Type B pancreatic cell (in vitro differentiated cells): ENCODE results near the gene PRMT5. TPM values are rescaled to one million over a fixed set of nuclear protein-coding genes. Genes with fewer than 3 reads are reported as not detected.
"Not testable (repeated sequence)": the region's sequence is repeated elsewhere in the genome, so short reads cannot be mapped to it uniquely, and the experiment has no call there.

Source experiments
- DNase-seq: peaks from one replicate; pipeline ENCODE4 v3.0.0; 2021; ENCODE audit warnings: mixed read lengths; ENCODE audit not compliant: unreplicated experiment; ENCODE audit errors: extremely low spot score
- H3K27ac Mint-ChIP-seq: 2 replicates; pipeline ENCODE4 v1.8.0; 2021; ENCODE audit warnings: mild to moderate bottlenecking, mixed read lengths
- H3K27me3 Mint-ChIP-seq: 2 replicates; pipeline ENCODE4 v1.8.0; 2021; ENCODE audit warnings: mixed read lengths
- H3K36me3 Mint-ChIP-seq: 2 replicates; pipeline ENCODE4 v1.8.0; 2021; ENCODE audit warnings: mixed read lengths
- H3K4me1 Mint-ChIP-seq: one replicate; pipeline ENCODE4 v1.8.0; 2021; ENCODE audit warnings: mixed read lengths; ENCODE audit not compliant: unreplicated experiment
- H3K4me3 Mint-ChIP-seq: 2 replicates; pipeline ENCODE4 v1.8.0; 2021; ENCODE audit warnings: mild to moderate bottlenecking, mixed read lengths
- H3K9me3 Mint-ChIP-seq: 2 replicates; pipeline ENCODE4 v1.8.0; 2021; ENCODE audit warnings: mixed read lengths
- CTCF ChIP-seq: fragments of 200-600 bp; sonication (generic); conservative IDR thresholded peaks from 2 replicates; pipeline ENCODE4 v1.5.0; 2021; ENCODE audit warnings: antibody characterized with exemption, mild to moderate bottlenecking
- total RNA-seq: library from RNA; stranded (reverse); gene quantifications from 2 replicates; pipeline ENCODE4 v1.2.1, GENCODE V29; 2021; ENCODE audit warnings: low replicate concordance

The PRMT5 gene
- total RNA-seq, 1 donor from 2014 or later = 134 TPM

- no peak for TF ChIP-seq CTCF
- H3K4me3 Mint-ChIP-seq = peak within 1 kb of the TSS; percentile 97
- H3K9me3 Mint-ChIP-seq = no peaks in the 10 kb centered on the region
- peaks cover 28% of the 10 kb centered on the region for H3K4me1 Mint-ChIP-seq
- H3K36me3 Mint-ChIP-seq = peaks cover 38% of the 10 kb centered on the region
- H3K27ac Mint-ChIP-seq = peak within 1 kb of the TSS; percentile 100
- peak; percentile 99 for DNase-seq
- H3K27me3 Mint-ChIP-seq = peaks cover 4% of the 10 kb centered on the region
Measured at GRCh38 chr14:22918804-22919600, 10.2 kb downstream of the PRMT5 start, which contains the start of gene RBM23. RBM23 (minus strand) TSS chr14:22919149.

- Mint-ChIP-seq H3K27me3 (peaks cover 4% of the 10 kb centered on the region), H3K27ac (no peak overlapping the region), H3K4me3 (peak overlapping the region; percentile 22), H3K9me3 (no peaks in the 10 kb centered on the region), H3K36me3 (peaks cover 25% of the 10 kb centered on the region), H3K4me1 (peaks cover 33% of the 10 kb centered on the region)
- TF ChIP-seq CTCF = no peak
- no peak for DNase-seq
Measured at GRCh38 chr14:22915886-22916521, 13.2 kb downstream of the PRMT5 start.

GRCh38 chr14:22914836-22915235 lies 14.3 kb downstream of the PRMT5 start:
- not testable (repeated sequence) for H3K9me3 Mint-ChIP-seq, H3K27me3 Mint-ChIP-seq, DNase-seq, H3K4me3 Mint-ChIP-seq, H3K27ac Mint-ChIP-seq
- Mint-ChIP-seq H3K36me3 (peaks cover 21% of the 10 kb centered on the region), H3K4me1 (peaks cover 28% of the 10 kb centered on the region)

- peaks cover 5% of the 10 kb centered on the region for H3K4me1 Mint-ChIP-seq
Measured at GRCh38 chr14:22910916-22911315, 18.3 kb downstream of the PRMT5 start.

GRCh38 chr14:22908601-22909000 lies 20.6 kb downstream of the PRMT5 start:
- H3K27me3 Mint-ChIP-seq = no peaks in the 10 kb centered on the region
- peaks cover 5% of the 10 kb centered on the region for H3K4me1 Mint-ChIP-seq
- TF ChIP-seq CTCF = no peak
- DNase-seq = no peak
- no peak overlapping the region for H3K4me3 Mint-ChIP-seq
- peaks cover 35% of the 10 kb centered on the region for H3K36me3 Mint-ChIP-seq
- H3K27ac Mint-ChIP-seq = no peak overlapping the region
- H3K9me3 Mint-ChIP-seq = no peaks in the 10 kb centered on the region

More at GRCh38 chr14:22910916-22911315, 18.3 kb downstream of the PRMT5 start:
- no peak for TF ChIP-seq CTCF
- no peak overlapping the region for H3K4me3 Mint-ChIP-seq
- DNase-seq = no peak
- H3K27me3 Mint-ChIP-seq = no peaks in the 10 kb centered on the region
- H3K9me3 Mint-ChIP-seq = no peaks in the 10 kb centered on the region
- no peak overlapping the region for H3K27ac Mint-ChIP-seq
- H3K36me3 Mint-ChIP-seq = peaks cover 22% of the 10 kb centered on the region

GRCh38 chr14:22907429-22907828 lies 21.7 kb downstream of the PRMT5 start:
- no peak for TF ChIP-seq CTCF
- H3K4me1 Mint-ChIP-seq = peaks cover 4% of the 10 kb centered on the region
- H3K36me3 Mint-ChIP-seq = peaks cover 36% of the 10 kb centered on the region
- no peak overlapping the region for H3K27ac Mint-ChIP-seq
- no peaks in the 10 kb centered on the region for H3K27me3 Mint-ChIP-seq
- no peak for DNase-seq
- H3K9me3 Mint-ChIP-seq = no peaks in the 10 kb centered on the region
- H3K4me3 Mint-ChIP-seq = no peak overlapping the region
